Stimulated activated CD8-positive, alpha-beta memory T cell treated with anti-CD3 and anti-CD28 coated beads, Interleukin-4, amount 100 ng/mL, for 1 hour (primary cell): Measurements from ENCODE around the gene OVOL2.

Source experiments
- DNase-seq, 2 donors: peaks; one replicate each; pipeline ENCODE4 v3.0.0-alpha.2; 2020; ENCODE audit warnings: low read depth in 2 of 2, low spot score in 1 of 2

Gene OVOL2

DNA sequence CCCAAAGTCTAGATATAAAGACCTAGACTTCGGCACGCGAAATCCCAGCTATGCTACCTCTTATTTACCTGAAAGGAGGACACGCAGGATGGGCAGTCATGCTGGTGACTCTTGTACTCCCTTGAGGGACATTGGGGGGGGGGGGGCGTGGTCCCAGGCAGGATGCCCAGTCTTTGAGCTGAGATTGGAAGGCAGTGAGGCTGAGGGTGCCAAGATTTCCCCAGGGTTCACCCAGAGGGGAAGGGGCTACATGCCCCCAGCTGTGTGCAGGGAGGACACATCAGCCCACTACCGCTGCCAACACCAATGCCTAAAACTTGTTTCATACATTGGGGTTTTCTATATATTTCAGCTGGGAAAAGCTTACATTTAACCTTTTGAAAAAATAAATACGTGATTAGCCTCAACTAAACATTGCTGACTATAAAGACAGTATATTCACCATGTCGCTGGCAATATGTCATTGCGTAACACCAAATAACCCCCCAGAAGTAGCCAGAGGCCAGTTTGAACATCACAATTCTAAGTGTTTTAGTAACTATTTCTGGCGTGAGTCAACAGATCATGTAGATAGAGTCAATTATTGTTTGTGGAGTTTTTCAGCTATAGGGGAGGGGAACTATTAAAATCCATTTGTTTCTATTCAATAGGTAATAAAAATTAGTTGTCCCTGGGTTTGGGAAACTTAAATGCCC is 67.3 kb downstream of the OVOL2 start:
- no peak for DNase-seq

DNA sequence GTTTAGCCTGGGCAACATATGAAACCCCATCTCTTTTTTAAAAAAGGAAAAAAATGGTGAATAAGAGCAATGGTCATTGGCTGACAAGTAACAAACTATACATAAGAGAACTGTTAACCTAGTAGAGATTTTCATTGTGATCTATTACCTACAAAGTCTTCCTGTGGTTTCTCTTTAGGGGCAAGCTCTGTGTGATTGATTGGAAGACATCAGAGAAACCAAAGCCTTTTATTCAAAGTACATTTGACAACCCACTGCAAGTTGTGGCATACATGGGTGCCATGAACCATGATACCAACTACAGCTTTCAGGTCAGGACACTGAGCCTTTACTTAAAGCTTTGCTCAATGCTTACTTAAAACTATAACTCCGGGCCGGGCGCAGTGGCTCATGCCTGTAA is 69.7 kb downstream of the OVOL2 start:
- DNase-seq, result no peak

GRCh38 chr20:17985388-17986018 is 72.2 kb downstream of the OVOL2 start:
- no peak for DNase-seq

- DNase-seq, result no peak
Observed at GRCh38 chr20:17976305-17976704, 81.4 kb downstream of the OVOL2 start.
